ENCODE results near the gene RPL15.

DNA sequence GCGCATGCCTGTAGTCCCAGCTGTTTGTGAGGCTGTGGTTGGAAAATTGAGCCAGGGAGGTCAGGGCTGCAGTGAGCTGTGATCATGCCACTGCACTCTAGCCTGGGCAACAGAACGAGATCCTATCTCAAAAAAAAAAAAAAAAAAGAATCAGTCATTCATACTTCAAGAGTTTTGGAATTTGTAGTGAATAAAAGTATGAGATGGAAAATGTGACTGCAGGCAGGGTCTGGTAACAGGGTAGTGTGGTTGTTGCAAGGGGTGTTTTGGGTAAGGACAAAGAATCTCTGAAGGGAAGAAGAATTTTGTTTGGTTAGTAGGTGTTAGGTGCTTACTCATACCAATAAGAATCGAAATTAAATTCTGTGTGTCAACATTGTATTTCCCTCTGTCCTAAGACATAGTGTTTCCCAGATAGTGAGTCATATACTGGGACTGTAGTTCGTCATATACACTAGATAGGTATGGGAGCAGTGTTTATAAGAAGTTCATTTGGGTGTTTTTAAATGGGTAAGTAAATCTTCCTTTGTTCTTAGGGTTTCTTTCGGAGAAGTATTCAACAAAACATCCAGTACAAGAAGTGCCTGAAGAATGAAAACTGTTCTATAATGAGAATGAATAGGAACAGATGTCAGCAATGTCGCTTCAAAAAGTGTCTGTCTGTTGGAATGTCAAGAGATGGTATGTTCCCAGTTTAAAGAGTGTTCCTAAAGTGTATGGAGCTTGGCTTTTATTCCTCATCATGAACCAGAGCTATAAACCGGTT, 42.4 kb downstream of the RPL15 start:
- no peak for TF ChIP-seq GLIS3 (CRISPR knock-in tag; IDR thresholded peaks at IDR 0.05)
- no peak for TF ChIP-seq ZNF8 (CRISPR knock-in tag; IDR thresholded peaks at IDR 0.05)
- no peak for TF ChIP-seq ZFP30 (CRISPR knock-in tag; IDR thresholded peaks at IDR 0.05)
- TF ChIP-seq TOX (CRISPR knock-in tag; IDR thresholded peaks at IDR 0.05; ENCODE audit: borderline replicate concordance) = no peak
- TF ChIP-seq PATZ1 (CRISPR knock-in tag; IDR thresholded peaks at IDR 0.05; ENCODE audit: borderline replicate concordance) = peak; percentile 10; the same call in 1 of the 2 replicates
- no peak for TF ChIP-seq ZNF565 (CRISPR knock-in tag; conservative IDR thresholded peaks at IDR 0.05; ENCODE audit: low read depth)
- TF ChIP-seq, protein P1, sequence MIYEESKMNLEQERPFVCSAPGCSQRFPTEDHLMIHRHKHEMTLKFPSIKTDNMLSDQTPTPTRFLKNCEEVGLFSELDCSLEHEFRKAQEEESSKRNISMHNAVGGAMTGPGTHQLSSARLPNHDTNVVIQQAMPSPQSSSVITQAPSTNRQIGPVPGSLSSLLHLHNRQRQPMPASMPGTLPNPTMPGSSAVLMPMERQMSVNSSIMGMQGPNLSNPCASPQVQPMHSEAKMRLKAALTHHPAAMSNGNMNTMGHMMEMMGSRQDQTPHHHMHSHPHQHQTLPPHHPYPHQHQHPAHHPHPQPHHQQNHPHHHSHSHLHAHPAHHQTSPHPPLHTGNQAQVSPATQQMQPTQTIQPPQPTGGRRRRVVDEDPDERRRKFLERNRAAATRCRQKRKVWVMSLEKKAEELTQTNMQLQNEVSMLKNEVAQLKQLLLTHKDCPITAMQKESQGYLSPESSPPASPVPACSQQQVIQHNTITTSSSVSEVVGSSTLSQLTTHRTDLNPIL (CRISPR knock-in tag; IDR thresholded peaks at IDR 0.05; ENCODE audit: low read depth) = no peak
- TF ChIP-seq RARB (CRISPR knock-in tag; IDR thresholded peaks at IDR 0.05) = no peak; the same call in 1 of the 2 replicates
- TF ChIP-seq ZC3H10 (CRISPR knock-in tag; IDR thresholded peaks at IDR 0.05) = no peak
- TF ChIP-seq SNAI2 (CRISPR knock-in tag; IDR thresholded peaks at IDR 0.05) = no peak
- TF ChIP-seq ZFP3 (CRISPR knock-in tag; IDR thresholded peaks at IDR 0.05) = no peak
- no peak for TF ChIP-seq OSR1 (CRISPR knock-in tag; IDR thresholded peaks at IDR 0.05)
- no peak for TF ChIP-seq CSDC2 (CRISPR knock-in tag; IDR thresholded peaks at IDR 0.05)
